GM12801 (cell line): ENCODE measurements around the gene FIGNL2.

Source experiments
- CTCF ChIP-seq: IDR thresholded peaks from one replicate; pipeline ENCODE4 v1.5.1; 2011; ENCODE audit warnings: control low read depth; ENCODE audit not compliant: insufficient read length; ENCODE audit errors: extremely low read depth

The FIGNL2 gene

DNA sequence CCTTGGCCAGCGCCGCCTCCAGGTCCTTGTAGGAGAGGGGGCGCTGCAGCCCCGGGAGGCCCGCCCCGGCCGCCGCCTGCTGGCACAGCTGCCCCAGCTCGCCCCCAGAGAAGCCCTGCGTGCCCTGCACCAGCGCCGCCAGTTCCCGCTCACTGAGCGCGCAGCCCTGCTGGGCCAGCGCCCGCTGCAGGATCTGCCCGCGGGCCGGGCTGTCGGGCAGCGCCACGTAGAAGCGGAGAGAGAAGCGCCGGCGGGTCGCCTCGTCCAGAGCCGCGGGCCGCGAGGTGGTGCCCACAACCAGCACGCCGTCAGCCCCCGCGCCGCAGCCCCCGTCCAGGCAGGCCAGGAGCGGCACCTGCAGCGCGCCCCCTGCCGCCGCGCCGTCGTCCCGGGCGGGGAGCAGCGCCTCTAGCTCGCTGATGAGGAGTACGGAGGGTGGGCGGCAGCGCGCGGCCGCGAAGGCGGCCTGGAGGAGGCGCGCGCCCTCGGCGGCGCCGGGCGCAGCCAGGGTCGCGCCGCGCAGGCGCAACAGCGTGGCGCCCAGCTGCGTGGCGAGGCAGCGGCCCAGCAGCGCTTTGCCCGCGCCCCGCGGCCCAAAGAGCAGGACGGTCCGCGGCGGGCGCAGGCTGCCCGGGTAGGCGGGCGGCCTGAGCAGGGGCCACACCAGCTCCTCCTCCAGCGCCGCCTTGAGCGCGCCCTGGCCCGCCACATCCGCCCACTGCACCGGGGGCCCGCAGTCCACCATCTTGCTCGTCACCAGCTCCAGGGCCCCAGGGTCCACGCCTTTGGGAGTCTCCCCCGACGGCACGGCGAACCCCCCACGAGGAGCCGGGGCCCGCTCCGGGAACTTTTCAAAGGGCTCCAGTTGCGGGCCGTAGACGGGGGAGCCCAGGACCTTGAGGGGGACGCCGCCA is 27.7 kb downstream of the FIGNL2 start:
- no peak for TF ChIP-seq CTCF

GRCh38 chr12:51819736-51820525 is 28.6 kb downstream of the FIGNL2 start:
- no peak for TF ChIP-seq CTCF

GRCh38 chr12:51818566-51819300 is 29.8 kb downstream of the FIGNL2 start:
- no peak for TF ChIP-seq CTCF

DNA sequence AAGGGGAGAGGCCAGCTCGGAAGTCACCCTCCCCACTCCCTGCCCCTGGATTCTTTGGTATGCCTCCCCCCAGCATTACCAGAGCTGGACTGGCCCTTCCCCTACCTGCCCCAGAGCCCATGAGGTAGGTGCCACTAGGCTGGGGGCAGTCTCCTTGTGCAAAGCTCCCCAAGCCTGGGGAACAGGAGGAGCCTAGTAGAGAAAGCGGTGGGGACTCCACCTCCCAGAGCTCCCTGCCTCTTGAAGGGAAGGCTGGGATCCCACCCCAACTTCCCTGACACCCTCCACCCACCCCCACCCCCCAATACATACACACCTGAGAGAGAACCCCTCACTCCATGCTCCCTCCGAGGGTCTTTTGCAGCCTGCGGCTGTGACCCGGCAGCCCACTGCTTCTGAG is 30.4 kb downstream of the FIGNL2 start:
- TF ChIP-seq CTCF = no peak

DNA sequence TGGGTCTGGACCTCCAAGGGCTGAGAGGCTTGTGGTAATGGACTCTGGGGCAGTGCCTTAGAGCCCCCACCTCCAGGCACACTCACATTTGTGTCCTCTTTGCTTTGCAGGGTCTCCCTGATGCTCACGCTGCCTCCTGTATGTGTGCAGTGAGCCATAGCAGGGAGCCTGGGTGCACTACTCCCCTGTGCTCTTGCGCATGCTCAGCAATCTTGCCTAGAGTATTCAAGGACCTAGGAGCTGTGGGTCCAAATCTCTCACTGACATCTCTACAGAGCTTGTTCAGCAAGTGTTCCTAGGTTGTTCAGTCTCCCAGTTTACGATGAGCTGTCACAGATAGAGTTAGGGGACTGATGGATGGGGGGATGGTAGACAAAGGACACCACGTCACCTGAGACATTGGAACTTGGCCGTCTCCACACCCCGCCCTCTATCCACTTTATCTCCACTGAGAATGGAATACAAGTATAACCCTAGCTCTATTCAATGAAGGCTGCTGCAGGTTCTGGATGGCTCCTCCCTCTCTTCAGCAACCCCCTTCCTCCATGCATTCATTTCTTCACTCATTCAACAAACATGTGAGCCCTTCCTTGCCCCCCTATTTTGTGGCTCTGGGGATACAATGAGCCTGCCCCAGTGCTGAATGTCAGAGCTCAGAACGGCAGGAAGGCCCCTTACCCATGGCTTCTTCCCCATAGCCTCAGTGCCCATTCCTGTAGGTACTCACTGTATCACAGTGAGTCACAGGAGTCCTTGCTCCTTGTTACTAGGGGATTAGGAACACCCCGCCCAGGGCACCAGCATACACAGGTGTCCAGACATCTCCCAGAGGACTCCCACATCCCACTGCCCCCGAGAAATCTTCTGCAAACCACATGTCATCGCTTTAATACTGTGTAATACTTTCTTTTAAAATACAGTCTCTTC is 31.2 kb downstream of the FIGNL2 start:
- no peak for TF ChIP-seq CTCF

DNA sequence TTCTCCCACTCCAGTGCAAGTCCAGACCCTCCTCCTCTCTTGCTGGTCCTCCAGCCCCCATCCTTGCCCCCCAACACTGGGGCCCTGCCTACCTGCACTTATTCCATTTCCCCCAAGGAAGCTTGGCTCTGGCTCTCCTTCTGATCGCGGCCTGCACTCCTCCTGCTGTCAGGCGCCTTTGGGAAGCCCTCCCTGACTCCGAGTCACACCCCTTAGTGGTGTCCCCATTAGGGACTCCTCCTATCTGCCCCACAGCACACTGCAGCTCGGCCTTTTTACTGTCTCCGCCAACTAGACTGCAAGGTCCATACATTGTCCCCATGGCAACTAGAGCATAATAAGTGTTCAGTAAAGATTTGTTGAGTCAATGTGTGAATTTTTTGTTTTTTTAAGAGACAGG is 32.9 kb downstream of the FIGNL2 start:
- no peak for TF ChIP-seq CTCF
